K562 (cell line): Measurements from ENCODE around the gene PUS7L. TPM values are rescaled to one million over a fixed set of nuclear protein-coding genes. Genes with fewer than 3 reads are reported as not detected.

Experiments used
- ATAC-seq: fragments of 200-7000 bp; cut with Tn5 transposase; 3 replicates; pipeline ENCODE4 v1.9.1; 2020; ENCODE audit warnings: moderate library complexity
- BruUV-seq: library from RNA; stranded (reverse); fragments of 400-500 nt; replicated peaks from 2 replicates; lab custom pipeline; 2021; lab: Mats Ljungman, UMichigan
- CTCF ChIA-PET: fragments of 300-600 bp; formaldehyde crosslinking; extraction: SDS; loops from one replicate; lab custom pipeline; 2021; ENCODE audit warnings: low intra/inter-chr PET ratio; lab: Yijun Ruan, JAX
- POLR2A ChIA-PET: fragments of 300-600, 350-650 bp; sonication (Branson Sonifier 250); formaldehyde crosslinking; extraction: SDS; loops from one replicate; lab custom pipeline; 2021; ENCODE audit warnings: antibody characterized with exemption, inconsistent platforms; lab: Yijun Ruan, JAX
- DNase-seq, 4 experiments: peaks; one replicate each; pipeline versions ENCODE4 v3.0.0 to v3.0.0-alpha.2; 2011 to 2018; ENCODE audit warnings: low spot score in 3 of 4, mixed read lengths in 3 of 4; ENCODE audit errors: extremely low read depth in 1 of 4
- FAIRE-seq: peaks from 2 replicates; lab custom pipeline; 2011; peaks lifted over from hg19 to GRCh38; lab: Jason Lieb, UNC
- H2AFZ ChIP-seq: 2 replicates; pipeline ENCODE4 v1.6.0; 2011; ENCODE audit warnings: low read depth, low read length, control low read depth, inconsistent platforms
- H3K27ac ChIP-seq: fragments of 200-600 bp; 3 replicates; pipeline ENCODE4 v1.8.0; 2011; ENCODE audit warnings: low read depth, mild to moderate bottlenecking, control low read depth, inconsistent platforms, low read length, moderate library complexity, mixed read lengths; ENCODE audit errors: extremely low read depth
- H3K27me3 ChIP-seq, 2 experiments: fragments of 300-600 bp in 1 of 2; 2 replicates in 1 of 2; 3 replicates in 1 of 2; pipeline versions ENCODE4 v1.6.0 to v1.8.0; 2011; ENCODE audit warnings: inconsistent platforms in 2 of 2, low read length in 2 of 2, mild to moderate bottlenecking in 1 of 2, mixed read lengths in 1 of 2, moderate library complexity in 1 of 2; ENCODE audit not compliant: control insufficient read depth in 2 of 2, insufficient read depth in 2 of 2
- H3K36me3 ChIP-seq: fragments of 300-600 bp; 3 replicates; pipeline ENCODE4 v1.8.0; 2011; ENCODE audit warnings: mild to moderate bottlenecking, low read length, inconsistent platforms; ENCODE audit not compliant: control insufficient read depth, insufficient read depth
- H3K4me1 ChIP-seq, 2 experiments: fragments of 200-600 bp in 1 of 2; replicated peaks in 1 of 2; 2 replicates in 1 of 2; 3 replicates in 1 of 2; pipeline versions ENCODE4 v1.5.1 to v1.8.0; 2011; ENCODE audit warnings: inconsistent platforms in 2 of 2, low read length in 2 of 2, mild to moderate bottlenecking in 1 of 2, mixed read lengths in 1 of 2, moderate library complexity in 1 of 2; ENCODE audit not compliant: control insufficient read depth in 2 of 2, insufficient read depth in 2 of 2
- H3K4me2 ChIP-seq: 2 replicates; pipeline ENCODE4 v1.6.1; 2011; ENCODE audit warnings: low read length, control low read depth, inconsistent platforms, mixed read lengths; ENCODE audit not compliant: insufficient read depth
- H3K4me3 ChIP-seq: fragments of 200-600 bp; sonication (generic), shearing (Covaris generic); 2 replicates; pipeline ENCODE4 v1.5.1; 2016; ENCODE audit warnings: control low read depth, inconsistent platforms
- H3K79me2 ChIP-seq: fragments of 200-600 bp; 3 replicates; pipeline ENCODE4 v1.8.0; 2011; ENCODE audit warnings: low read length, inconsistent platforms; ENCODE audit not compliant: control insufficient read depth, insufficient read depth
- H3K9ac ChIP-seq, 2 experiments: 2 replicates each; pipeline versions ENCODE4 v1.6.0 to v1.6.1; 2011; ENCODE audit warnings: low read depth in 2 of 2, low read length in 2 of 2, control low read depth in 1 of 2, inconsistent platforms in 1 of 2, mild to moderate bottlenecking in 1 of 2, mixed read lengths in 1 of 2; ENCODE audit not compliant: insufficient read depth in 1 of 2
- H3K9me1 ChIP-seq: one replicate; pipeline ENCODE4 v1.6.0; 2011; ENCODE audit warnings: inconsistent platforms, mild to moderate bottlenecking, low read length, moderate library complexity; ENCODE audit not compliant: control insufficient read depth, insufficient read depth
- H3K9me3 ChIP-seq: replicated peaks from 2 replicates; pipeline ENCODE4 v1.5.1; 2011; ENCODE audit warnings: low read depth, low read length, inconsistent platforms; ENCODE audit not compliant: control insufficient read depth, insufficient read depth
- H4K20me1 ChIP-seq: replicated peaks from 2 replicates; pipeline ENCODE4 v1.6.1; 2011; ENCODE audit warnings: low read length, inconsistent platforms, mixed read lengths; ENCODE audit not compliant: control insufficient read depth, insufficient read depth
- COPS2 ChIP-seq: fragments of 450-650 bp; conservative IDR thresholded peaks from 2 replicates; pipeline ENCODE4 v1.6.1; 2016; ENCODE audit warnings: mild to moderate bottlenecking, moderate library complexity
- ELK1 ChIP-seq: sonication (generic); formaldehyde crosslinking; IDR thresholded peaks from 2 replicates; pipeline ENCODE4 v1.8.1; 2022; ENCODE audit warnings: missing genetic modification reagents
- FIP1L1 ChIP-seq: fragments of 200-400 bp; formaldehyde crosslinking; IDR thresholded peaks from 2 replicates; pipeline ENCODE4 v1.6.1; 2018; ENCODE audit warnings: mild to moderate bottlenecking, low read depth, low read length; ENCODE audit not compliant: poor library complexity, severe bottlenecking
- GTF2E2 ChIP-seq: fragments of 200-800 bp; sonication (Bioruptor generic); IDR thresholded peaks from 2 replicates; pipeline ENCODE4 v1.6.1; 2016; ENCODE audit warnings: missing genetic modification characterization, missing compliant biosample characterization
- HBP1 ChIP-seq: fragments of 450-650 bp; formaldehyde crosslinking; IDR thresholded peaks from 2 replicates; pipeline ENCODE4 v1.4.0; 2022; ENCODE audit warnings: missing genetic modification characterization
- MCM2 ChIP-seq: fragments of 450-650 bp; IDR thresholded peaks from 2 replicates; pipeline ENCODE4 v1.6.1; 2017; ENCODE audit warnings: low read depth, mild to moderate bottlenecking
- PBX2 ChIP-seq, 2 experiments: IDR thresholded peaks in 1 of 2; conservative IDR thresholded peaks in 1 of 2; 2 replicates each; pipeline ENCODE4 v1.6.1; 2016; ENCODE audit warnings: low read depth in 2 of 2, mild to moderate bottlenecking in 1 of 2, missing compliant biosample characterization in 1 of 2, missing genetic modification characterization in 1 of 2, moderate library complexity in 1 of 2
- SRSF7 ChIP-seq: fragments of 200-400 bp; formaldehyde crosslinking; optimal IDR thresholded peaks from 2 replicates; pipeline ENCODE3; 2017; ENCODE audit warnings: mild to moderate bottlenecking, low read depth, low read length
- SRSF9 ChIP-seq: fragments of 200-400 bp; formaldehyde crosslinking; IDR thresholded peaks from 2 replicates; pipeline ENCODE4 v1.6.1; 2017; ENCODE audit warnings: low read depth, low read length, borderline replicate concordance
- TFE3 ChIP-seq: fragments of 450-650 bp; formaldehyde crosslinking; IDR thresholded peaks from 2 replicates; pipeline ENCODE4 v1.4.0; 2020; ENCODE audit warnings: mild to moderate bottlenecking, mixed read lengths
- THAP7 ChIP-seq: fragments of 250-450 bp; sonication (Bioruptor Pico); IDR thresholded peaks from 2 replicates; pipeline ENCODE4 v1.5.0; 2021
- ZNF766 ChIP-seq: fragments of 200-800 bp; sonication (Bioruptor generic); conservative IDR thresholded peaks from 2 replicates; pipeline ENCODE4 v1.6.1; 2016; ENCODE audit warnings: missing genetic modification characterization, missing compliant biosample characterization
- WGBS: fragments of 100-300 bp; shearing (Covaris generic); methylation state at CpG from one replicate; pipeline ENCODE4 v1.1.6; 2016; ENCODE audit warnings: low coverage, mixed read lengths; ENCODE audit not compliant: insufficient coverage; ENCODE audit errors: missing lambda C conversion rate; 5-methylcytosine and 5-hydroxymethylcytosine counted together
- in situ Hi-C: fragments of 300-500 bp; cut with MboI; formaldehyde crosslinking; loops from 4 replicates; pipeline ENCODE4 v1.15.0; 2018; ENCODE audit warnings: inconsistent platforms, mixed read lengths
- intact Hi-C: fragments of 100-400 bp; cut with micrococcal nuclease; formaldehyde crosslinking; loops from 2 replicates; pipeline ENCODE4 v1.14.2; 2022
- polyA plus RNA-seq, 8 experiments: library from polyadenylated mRNA; depleted of rRNA in 4 of 8; stranded (reverse) in 5 of 8; unstranded in 3 of 8; fragments of >200 nt; fragmentation: Nextera tagmentation in 2 of 8; fragmentation: Illumina TruSeq in 1 of 8; extraction: Ambion mirVana in 2 of 8; extraction: Trizol in 1 of 8; gene quantifications; 2 replicates each; pipeline versions ENCODE4 v1.2.1 to v1.2.3, GENCODE V29; 2011 to 2014; ENCODE audit warnings: inconsistent platforms in 1 of 8, missing spikeins in 1 of 8
- total RNA-seq, 7 experiments: library from RNA; depleted of rRNA in 6 of 7; stranded (reverse); fragments of >200 nt in 6 of 7; fragmentation: Illumina TruSeq in 2 of 7; extraction: Trizol in 2 of 7; gene quantifications; 2 replicates each; pipeline versions ENCODE4 v1.2.1 to v1.2.3, GENCODE V29; 2011 to 2021; ENCODE audit warnings: low replicate concordance in 1 of 7

The PUS7L gene
- total and polyA plus RNA-seq, 9 of the 15 experiments (the other 6 are each of a cell fraction or from before 2014, with no cell fraction given), result 10.8 to 53.3 (median 25.2) TPM

GRCh38 chr12:43737646-43738045 is 20.9 kb downstream of the PUS7L start:
- Histone ChIP-seq H3K27me3 (no peaks in the 10 kb centered on the region), H2AFZ (no peak overlapping the region), H3K79me2 (no peaks in the 10 kb centered on the region), H3K9ac (no peak overlapping the region), H3K9me3 (no peaks in the 10 kb centered on the region), H3K36me3 (peaks cover 75% of the 10 kb centered on the region), H3K4me2 (no peak overlapping the region), H3K4me1 (no peaks in the 10 kb centered on the region), H4K20me1 (no peaks in the 10 kb centered on the region), H3K9me1 (no peaks in the 10 kb centered on the region), H3K27ac (no peak overlapping the region), H3K4me3 (no peak overlapping the region)
- FAIRE-seq (no peak), DNase-seq (no peak), ATAC-seq (no peak)
- WGBS, result 70% methylated on average over 2 of the region's 2 CpGs
- ChIA-PET POLR2A (no interaction called here), CTCF (interaction anchor here (0.6 kb wide), 1 partner anchor 10 kb away, joined by 3 read pairs; no protein-coding TSS in a partner anchor)
- in situ Hi-C loops (no loop called here), intact Hi-C loops (loop anchor here (10.0 kb wide), 1 partner anchor 293 kb away; no protein-coding TSS in a partner anchor)
- BruUV-seq, result no TSS peak
- TF ChIP-seq GTF2E2 (tag), result no peak
- TF ChIP-seq TFE3 (CRISPR knock-in tag), result no peak
- no peak for TF ChIP-seq THAP7 (CRISPR knock-in tag)
- no peak for TF ChIP-seq ELK1
- TF ChIP-seq SRSF7, result no peak
- TF ChIP-seq PBX2 (CRISPR knock-in tag; IDR thresholded peaks at IDR 0.05; ENCODE audit: low read depth), result no peak
- TF ChIP-seq PBX2 (tag; conservative IDR thresholded peaks at IDR 0.05; ENCODE audit: low read depth), result no peak
- no peak for TF ChIP-seq ZNF766 (CRISPR knock-in tag)
- TF ChIP-seq COPS2, result no peak
- TF ChIP-seq FIP1L1, result no peak
- TF ChIP-seq MCM2, result no peak
- no peak for TF ChIP-seq HBP1
- TF ChIP-seq SRSF9, result no peak
